Stimulated activated CD4-positive, alpha-beta T cell treated with anti-CD3 and anti-CD28 coated beads, Interleukin-12 subunit alpha, Interleukin-12 subunit beta, amount 100 ng/mL, for 4 hours (primary cell): Measurements from ENCODE around the gene DNAH14.
"Not testable (repeated sequence)": the region's sequence is repeated elsewhere in the genome, so short reads cannot be mapped to it uniquely, and the experiment has no call there.

Experiments
- DNase-seq: peaks from one replicate; pipeline ENCODE4 v3.0.0-alpha.2; 2020

Gene DNAH14

GRCh38 chr1:225004396-225004795 is 74.9 kb downstream of the DNAH14 start:
- DNase-seq, result no peak

DNA sequence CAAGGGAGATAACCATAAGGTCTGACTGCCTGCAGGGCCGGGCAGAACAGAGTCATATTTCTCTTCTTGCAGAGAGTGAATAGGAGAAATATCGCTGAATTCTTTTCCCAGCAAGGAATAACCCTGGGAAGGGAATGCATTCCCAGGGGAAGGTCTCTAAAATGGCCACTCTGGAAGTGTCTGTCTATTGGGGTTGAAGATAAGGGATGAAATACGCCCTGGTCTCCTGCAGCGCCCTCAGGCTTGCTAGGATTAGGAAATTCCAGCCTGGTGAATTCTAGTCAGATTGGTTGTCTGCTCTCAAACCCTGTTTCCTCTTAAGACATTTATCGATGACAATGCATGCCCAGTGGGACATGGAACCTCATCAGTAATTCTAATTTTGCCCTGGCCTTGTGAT is 76.9 kb downstream of the DNAH14 start:
- DNase-seq, result not testable (repeated sequence)

DNA sequence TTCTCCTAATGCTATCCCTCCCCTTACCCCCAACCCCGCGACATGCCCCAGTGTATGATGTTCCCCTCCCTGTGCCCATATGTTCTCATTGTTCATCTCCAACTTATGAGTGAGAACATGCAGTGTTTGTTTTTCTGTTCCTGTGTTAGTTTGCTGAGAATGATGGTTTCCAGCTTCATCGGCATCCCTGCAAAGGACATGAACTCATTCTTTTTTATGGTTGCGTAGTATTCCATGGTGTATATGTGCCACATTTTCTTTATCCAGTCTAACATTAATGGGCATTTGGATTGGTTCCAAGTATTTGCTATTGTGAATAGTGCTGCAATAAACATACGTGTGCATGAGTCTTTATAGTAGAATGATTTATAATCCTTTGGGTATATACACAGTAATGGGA is 78.6 kb downstream of the DNAH14 start:
- not testable (repeated sequence) for DNase-seq

- DNase-seq, result no peak
These were observed 91.6 kb downstream of the DNAH14 start for GRCh38 chr1:225021037-225021436.

DNA sequence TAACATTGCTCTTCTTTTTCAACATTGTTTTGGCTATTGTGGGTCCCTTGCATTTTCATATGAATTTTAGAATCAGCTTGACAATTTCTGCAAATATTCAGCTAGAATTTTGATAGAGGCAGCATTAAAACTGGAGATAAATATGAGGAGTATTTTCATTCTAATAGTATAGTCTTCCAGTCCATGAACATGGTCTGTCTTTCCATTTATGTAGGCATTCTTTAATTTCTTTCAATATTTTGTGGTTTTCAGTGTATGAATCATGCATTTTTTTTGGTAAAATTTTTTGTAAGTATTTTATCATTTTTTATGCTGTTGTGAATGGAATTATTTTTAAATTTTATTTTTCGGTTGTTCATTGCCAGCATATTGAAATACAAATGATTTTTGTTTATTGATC is 97.2 kb downstream of the DNAH14 start:
- no peak for DNase-seq

GRCh38 chr1:225036441-225036840 is 107.0 kb downstream of the DNAH14 start:
- not testable (repeated sequence) for DNase-seq

GRCh38 chr1:225042263-225042662 is 112.8 kb downstream of the DNAH14 start:
- DNase-seq, result no peak

GRCh38 chr1:225044258-225044657 is 114.8 kb downstream of the DNAH14 start:
- DNase-seq, result no peak

- no peak for DNase-seq
These were observed 120.1 kb downstream of the DNAH14 start for GRCh38 chr1:225049594-225049993.

- no peak for DNase-seq
These were observed 134.2 kb downstream of the DNAH14 start for GRCh38 chr1:225063722-225064121.

GRCh38 chr1:225070972-225071371 is 141.5 kb downstream of the DNAH14 start:
- DNase-seq, result no peak

DNA sequence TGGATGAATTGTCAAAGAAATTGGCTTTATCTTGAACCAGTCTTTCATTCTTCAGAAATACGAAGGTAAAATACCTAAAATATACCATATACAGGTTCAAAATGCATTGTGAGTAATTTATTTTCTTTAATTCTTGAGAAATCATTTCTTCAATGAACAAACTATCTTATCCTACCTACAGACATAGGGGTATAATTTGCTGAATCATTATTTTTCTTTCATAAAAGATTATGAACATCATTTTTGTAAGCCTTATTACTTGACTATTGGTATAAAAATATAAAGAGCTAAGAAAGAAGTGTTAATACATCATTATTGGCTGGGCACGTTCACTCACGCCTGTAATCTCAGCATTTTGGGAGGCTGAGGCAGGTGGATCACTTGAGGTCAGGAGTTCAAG is 167.7 kb downstream of the DNAH14 start:
- no peak for DNase-seq

GRCh38 chr1:225111000-225111399 is 181.5 kb downstream of the DNAH14 start:
- no peak for DNase-seq

GRCh38 chr1:225113265-225113664 is 183.8 kb downstream of the DNAH14 start:
- no peak for DNase-seq

GRCh38 chr1:225114354-225114990 is 185.0 kb downstream of the DNAH14 start:
- DNase-seq, result no peak

GRCh38 chr1:225119307-225119706 is 189.8 kb downstream of the DNAH14 start:
- DNase-seq, result no peak

DNA sequence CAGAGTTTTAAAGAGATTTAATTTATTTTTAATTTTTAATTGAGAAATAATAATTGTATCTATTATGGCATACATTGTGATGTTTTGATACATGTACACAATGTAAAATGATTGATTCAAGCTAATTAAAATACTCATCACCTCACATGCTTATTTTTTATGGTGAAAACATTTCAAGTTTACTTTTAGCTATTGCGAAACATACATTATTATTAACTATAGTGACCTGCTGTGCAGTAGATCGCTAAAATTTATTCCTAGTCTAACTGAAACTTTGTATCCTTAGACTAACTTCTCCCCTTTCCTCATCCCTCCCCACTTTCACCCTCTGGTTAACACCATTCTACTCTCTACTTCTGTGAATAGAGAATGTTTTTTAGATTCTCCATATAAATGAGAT is 191.6 kb downstream of the DNAH14 start:
- DNase-seq, result no peak

DNA sequence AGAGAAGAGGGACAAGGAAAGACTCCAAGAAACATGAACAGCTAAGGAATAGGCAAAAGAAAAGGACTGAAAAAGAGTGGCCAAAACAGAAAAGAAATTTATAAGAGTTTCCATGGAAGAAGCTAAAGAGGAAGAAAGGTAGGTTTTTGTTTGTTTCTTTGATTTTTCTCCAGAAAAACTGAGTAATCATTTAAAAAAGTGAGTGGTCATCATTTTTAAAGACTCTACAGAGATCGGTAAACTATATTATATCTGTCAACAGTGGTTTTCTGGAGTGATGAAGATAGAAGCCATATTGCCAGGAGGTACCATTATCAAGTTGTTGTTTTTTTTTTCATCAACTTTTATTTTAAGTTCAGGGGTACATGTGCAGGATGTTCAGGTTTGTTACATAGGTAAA is 202.4 kb downstream of the DNAH14 start:
- no peak for DNase-seq

DNA sequence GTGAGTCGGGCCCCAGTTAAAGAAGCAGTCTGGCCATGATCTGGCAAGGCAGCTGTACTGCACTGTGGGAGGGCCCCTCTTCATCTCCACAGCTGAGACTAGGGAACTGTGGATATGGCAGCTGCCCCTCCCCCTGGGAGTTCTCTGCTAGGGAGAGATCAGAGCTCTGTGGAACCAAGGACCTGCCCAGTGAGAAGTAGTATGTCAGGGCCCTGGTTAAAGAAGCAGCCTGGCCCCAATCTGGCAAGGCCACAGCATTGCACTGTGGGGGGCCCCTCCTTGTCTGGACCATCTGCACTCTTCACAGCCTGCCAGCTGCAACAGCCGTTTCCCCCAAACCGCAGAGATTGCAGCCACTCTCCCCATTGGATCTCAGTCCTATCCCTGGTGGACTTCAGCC is 208.5 kb downstream of the DNAH14 start:
- DNase-seq, result no peak

- no peak for DNase-seq
These were observed 213.5 kb downstream of the DNAH14 start for GRCh38 chr1:225143001-225143400.

- DNase-seq, result no peak
These were observed 217.0 kb downstream of the DNAH14 start for GRCh38 chr1:225146478-225146877.

DNA sequence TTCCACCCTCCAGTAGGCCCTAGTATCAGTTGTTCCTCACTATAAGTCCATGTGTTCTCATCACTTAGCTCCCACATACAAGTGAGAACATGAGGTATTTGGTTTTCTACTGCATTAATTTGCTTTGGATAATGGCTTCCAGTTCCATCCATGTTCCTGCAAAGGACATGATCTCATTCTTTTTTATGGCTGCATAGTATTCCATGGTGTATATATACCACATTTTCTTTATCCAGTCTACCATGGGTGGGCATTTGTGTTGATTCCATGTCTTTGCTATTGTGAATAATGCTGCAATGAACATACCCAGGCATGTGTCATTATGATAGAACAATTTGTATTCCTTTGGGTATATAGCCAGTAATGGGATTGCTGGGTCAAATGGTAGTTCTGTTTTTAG is 218.3 kb downstream of the DNAH14 start:
- DNase-seq, result not testable (repeated sequence)

GRCh38 chr1:225152061-225152460 is 222.6 kb downstream of the DNAH14 start:
- DNase-seq, result no peak

DNA sequence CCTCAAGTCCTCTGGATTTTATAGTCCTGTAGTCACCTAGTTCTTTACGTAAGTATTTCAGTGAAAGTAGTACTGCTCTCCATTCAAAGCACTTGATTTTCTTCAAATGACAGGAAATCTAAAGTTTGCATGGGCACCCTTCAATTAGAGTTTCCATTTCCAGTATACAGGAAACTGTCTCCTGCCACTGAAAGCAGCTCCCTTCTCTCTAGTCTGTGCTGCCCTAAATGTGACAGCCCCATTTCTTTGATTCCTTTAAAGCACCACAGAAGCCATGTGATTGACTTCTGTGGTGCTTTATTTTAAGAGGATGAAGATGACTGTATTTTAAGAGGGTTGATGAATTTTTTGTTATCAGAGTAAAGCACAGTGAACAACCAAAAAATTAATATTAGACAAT is 226.1 kb downstream of the DNAH14 start:
- no peak for DNase-seq

DNA sequence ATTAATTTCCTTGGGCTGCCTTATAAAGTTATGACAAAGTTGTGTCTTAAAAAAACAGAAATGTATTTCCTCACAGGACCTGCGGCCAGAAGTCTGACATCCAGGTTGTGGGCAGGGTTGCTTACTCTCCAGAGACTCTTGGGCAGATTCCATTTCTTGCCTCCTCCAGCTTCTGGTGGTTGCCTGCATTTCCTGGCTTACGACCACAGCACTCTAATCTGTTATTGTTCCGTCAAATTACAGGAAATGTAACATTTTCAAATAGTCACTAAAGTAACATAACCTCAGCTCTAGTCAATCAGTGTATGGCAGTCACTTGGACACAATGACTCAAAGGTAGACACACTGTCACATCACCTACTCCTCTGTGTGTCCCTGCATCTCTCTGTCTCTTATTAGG is 226.8 kb downstream of the DNAH14 start:
- no peak for DNase-seq

DNA sequence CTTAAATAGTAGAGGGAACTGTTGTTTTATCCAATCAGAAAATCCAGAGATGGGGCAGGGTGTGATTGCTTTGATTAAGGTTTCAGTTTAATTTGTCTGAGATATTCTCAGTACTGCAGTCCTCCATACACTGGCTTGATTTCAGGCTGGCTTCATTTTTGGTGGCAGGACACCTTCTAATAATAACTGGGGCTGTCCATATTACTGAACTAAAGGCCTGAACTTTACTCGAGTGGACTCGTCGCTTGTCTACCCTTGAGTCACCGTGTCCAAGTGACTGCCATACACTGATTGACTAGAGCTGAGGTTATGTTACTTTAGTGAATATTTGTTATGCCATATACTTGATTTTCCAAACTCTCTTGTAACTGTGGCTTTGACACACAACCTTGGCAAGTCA is 228.8 kb downstream of the DNAH14 start:
- no peak for DNase-seq
